Kidney epithelial cell (primary cell): ENCODE measurements around the gene SIVA1. TPM values are rescaled to one million over a fixed set of nuclear protein-coding genes. Genes with fewer than 3 reads are reported as not detected.

Source experiments
- DNase-seq: peaks from one replicate; pipeline ENCODE4 v3.0.0-alpha.2; 2010; ENCODE audit warnings: low read depth
- H3K27me3 ChIP-seq: 2 replicates; pipeline ENCODE4 v1.6.0; 2011; ENCODE audit warnings: low read length; ENCODE audit not compliant: control insufficient read depth, insufficient read depth
- H3K36me3 ChIP-seq: 2 replicates; pipeline ENCODE4 v1.5.1; 2011; ENCODE audit warnings: low read length; ENCODE audit not compliant: control insufficient read depth, insufficient read depth
- H3K4me3 ChIP-seq: 2 replicates; pipeline ENCODE4 v1.5.1; 2011; ENCODE audit warnings: low read depth, mild to moderate bottlenecking, control low read depth, low read length
- total RNA-seq: library from RNA; depleted of rRNA; stranded (reverse); fragments of >200 nt; gene quantifications from 2 replicates; pipeline ENCODE4 v1.2.3, GENCODE V29; 2015
- TF ChIP-seq, protein P1 (sequence below): IDR thresholded peaks from 2 replicates; pipeline ENCODE4 v1.5.1; 2011; ENCODE audit warnings: mild to moderate bottlenecking, moderate library complexity, low read length, control low read depth, inconsistent platforms; ENCODE audit not compliant: insufficient read depth, poor library complexity, severe bottlenecking

Gene SIVA1
- total RNA-seq, 1 donor from 2014 or later = 222 TPM

- Histone ChIP-seq H3K4me3 (no peak overlapping the region), H3K36me3 (no peaks in the 10 kb centered on the region)
- no peak for DNase-seq
Observed at GRCh38 chr14:104805941-104806624, 53.1 kb downstream of the SIVA1 start.

GRCh38 chr14:104806625-104807465 lies 53.9 kb downstream of the SIVA1 start:
- H3K4me3 ChIP-seq = no peak overlapping the region
- TF ChIP-seq, protein P1, sequence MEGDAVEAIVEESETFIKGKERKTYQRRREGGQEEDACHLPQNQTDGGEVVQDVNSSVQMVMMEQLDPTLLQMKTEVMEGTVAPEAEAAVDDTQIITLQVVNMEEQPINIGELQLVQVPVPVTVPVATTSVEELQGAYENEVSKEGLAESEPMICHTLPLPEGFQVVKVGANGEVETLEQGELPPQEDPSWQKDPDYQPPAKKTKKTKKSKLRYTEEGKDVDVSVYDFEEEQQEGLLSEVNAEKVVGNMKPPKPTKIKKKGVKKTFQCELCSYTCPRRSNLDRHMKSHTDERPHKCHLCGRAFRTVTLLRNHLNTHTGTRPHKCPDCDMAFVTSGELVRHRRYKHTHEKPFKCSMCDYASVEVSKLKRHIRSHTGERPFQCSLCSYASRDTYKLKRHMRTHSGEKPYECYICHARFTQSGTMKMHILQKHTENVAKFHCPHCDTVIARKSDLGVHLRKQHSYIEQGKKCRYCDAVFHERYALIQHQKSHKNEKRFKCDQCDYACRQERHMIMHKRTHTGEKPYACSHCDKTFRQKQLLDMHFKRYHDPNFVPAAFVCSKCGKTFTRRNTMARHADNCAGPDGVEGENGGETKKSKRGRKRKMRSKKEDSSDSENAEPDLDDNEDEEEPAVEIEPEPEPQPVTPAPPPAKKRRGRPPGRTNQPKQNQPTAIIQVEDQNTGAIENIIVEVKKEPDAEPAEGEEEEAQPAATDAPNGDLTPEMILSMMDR = no peak
- no peaks in the 10 kb centered on the region for H3K27me3 ChIP-seq
- no peak for DNase-seq
- no peaks in the 10 kb centered on the region for H3K36me3 ChIP-seq

More at GRCh38 chr14:104805941-104806624, 53.1 kb downstream of the SIVA1 start:
- TF ChIP-seq, protein P1 = no peak
- no peaks in the 10 kb centered on the region for H3K27me3 ChIP-seq

GRCh38 chr14:104808456-104808855 lies 55.5 kb downstream of the SIVA1 start:
- no peak overlapping the region for H3K4me3 ChIP-seq

More at GRCh38 chr14:104808456-104808855, 55.5 kb downstream of the SIVA1 start:
- Histone ChIP-seq H3K36me3 (no peaks in the 10 kb centered on the region), H3K27me3 (no peaks in the 10 kb centered on the region)
- TF ChIP-seq, protein P1 = no peak
- DNase-seq = no peak

Other genes starting within 250 kb of the SIVA1 start
- not detected in 2 replicates for gene C14orf180, start 173.4 kb upstream of the SIVA1 start, total RNA-seq
- gene TMEM179, start 148.4 kb upstream of the SIVA1 start, total RNA-seq = not detected in 2 replicates
- 109 and 131 TPM in 2 replicates for gene INF2, start 63.5 kb upstream of the SIVA1 start, total RNA-seq
- gene ADSS1, start 28.9 kb upstream of the SIVA1 start, total RNA-seq = 3.4 and 10.3 TPM in 2 replicates
- 144 and 159 TPM in 2 replicates for gene AKT1, start 42.6 kb downstream of the SIVA1 start, total RNA-seq
- gene ZBTB42, start 48.0 kb downstream of the SIVA1 start, total RNA-seq = 8.4 and 13.8 TPM in 2 replicates
- 51.9 and 60.9 TPM in 2 replicates for gene CEP170B, start 112.1 kb downstream of the SIVA1 start, total RNA-seq
- 0.04 and 0.68 TPM in 2 replicates for gene PLD4, start 171.7 kb downstream of the SIVA1 start, total RNA-seq
- gene AHNAK2, start 225.2 kb downstream of the SIVA1 start, total RNA-seq = 121 and 140 TPM in 2 replicates
- 12.6 and 17.1 TPM in 2 replicates for gene CLBA1, start 232.6 kb downstream of the SIVA1 start, total RNA-seq